Measurements from ENCODE around the gene CCDC192.

CCDC192 gene

DNA sequence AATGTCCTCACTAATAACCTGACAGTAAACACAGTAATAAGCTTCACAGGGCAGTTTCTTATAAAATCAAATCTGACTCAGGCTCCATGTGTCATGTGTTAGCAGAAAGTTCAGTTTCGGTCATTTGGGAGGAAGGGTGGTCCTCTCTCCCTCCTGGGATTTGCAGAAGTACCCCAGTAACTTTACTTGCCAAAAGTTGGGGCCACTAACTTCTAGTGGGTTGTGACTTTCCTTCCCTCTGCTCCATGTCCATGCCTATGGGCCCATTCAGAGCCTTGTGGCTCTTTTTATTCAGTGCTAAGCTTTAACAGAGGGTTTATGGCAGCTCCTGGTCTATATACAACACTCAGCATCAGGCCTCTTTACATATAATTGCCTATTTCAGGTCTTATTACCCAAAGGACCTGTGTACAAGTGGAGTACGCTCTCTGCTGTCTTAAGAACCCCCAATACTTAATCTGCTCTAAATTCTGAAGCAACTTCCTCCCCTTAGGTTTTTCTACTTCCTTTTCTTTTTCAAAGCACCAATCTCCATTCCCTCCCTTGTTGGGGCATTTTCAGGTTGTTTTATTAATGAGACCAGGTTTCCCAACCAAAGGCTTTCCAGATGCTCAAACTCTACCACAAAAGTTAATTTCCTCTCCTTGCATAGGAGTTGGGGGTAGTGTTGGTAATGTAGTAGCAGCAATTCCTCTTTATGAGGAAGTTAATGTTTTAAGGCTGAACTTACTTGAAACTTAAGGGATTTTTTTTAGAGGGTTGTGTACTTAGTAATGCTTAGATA, 107.7 kb downstream of the CCDC192 start:
- no peak overlapping the region for H3K9ac ChIP-seq (ENCODE audit: insufficient read length, low read depth)
- no peaks in the 10 kb centered on the region for H3K27me3 ChIP-seq (ENCODE audit: insufficient read depth, insufficient read length)
- H3K4me1 ChIP-seq (ENCODE audit: insufficient read depth, insufficient read length) = no peaks in the 10 kb centered on the region
- no peak for DNase-seq (ENCODE audit: low read depth, low spot score)
- H3K4me3 ChIP-seq (ENCODE audit: insufficient read length, low read depth) = no peak overlapping the region
- no peaks in the 10 kb centered on the region for H3K36me3 ChIP-seq (ENCODE audit: insufficient read depth, insufficient read length, low read length)
- H3K9me3 ChIP-seq (ENCODE audit: insufficient read depth, low read length) = no peaks in the 10 kb centered on the region
- TF ChIP-seq YY1 (IDR thresholded peaks at IDR 0.05; ENCODE audit: insufficient read depth, insufficient read length) (no peak), ZNF274 (IDR thresholded peaks at IDR 0.05; ENCODE audit: low read depth, low read length) (no peak), SUZ12 (IDR thresholded peaks at IDR 0.05; ENCODE audit: extremely low read depth, insufficient read depth, insufficient read length) (no peak)

DNA sequence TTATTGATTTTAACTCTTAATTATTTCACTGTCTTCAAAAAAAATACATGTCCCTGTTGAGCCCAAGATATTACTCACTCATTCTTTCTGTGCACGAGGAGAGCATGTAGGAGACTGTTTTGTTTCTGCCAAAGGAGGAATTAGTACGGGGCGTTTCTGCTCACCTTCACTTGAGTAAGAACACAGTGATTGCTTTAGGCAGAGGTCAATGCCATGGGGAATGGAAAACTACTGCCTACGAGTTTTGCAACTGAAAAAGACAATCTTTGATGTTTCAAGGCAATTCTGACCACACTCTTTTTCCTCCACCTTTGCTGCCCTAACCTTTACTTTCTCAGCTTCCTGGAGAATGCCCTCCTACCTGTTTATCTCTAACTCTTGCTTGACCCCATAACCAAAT, 109.4 kb downstream of the CCDC192 start:
- no peak for DNase-seq (ENCODE audit: low read depth, low spot score)
- Histone ChIP-seq H3K9ac (ENCODE audit: insufficient read length, low read depth) (no peak overlapping the region), H3K27me3 (ENCODE audit: insufficient read depth, insufficient read length) (no peaks in the 10 kb centered on the region), H3K4me3 (ENCODE audit: insufficient read length, low read depth) (no peak overlapping the region), H3K9me3 (ENCODE audit: insufficient read depth, low read length) (no peaks in the 10 kb centered on the region), H3K4me1 (ENCODE audit: insufficient read depth, insufficient read length) (no peaks in the 10 kb centered on the region), H3K36me3 (ENCODE audit: insufficient read depth, insufficient read length, low read length) (no peaks in the 10 kb centered on the region)
- TF ChIP-seq YY1 (IDR thresholded peaks at IDR 0.05; ENCODE audit: insufficient read depth, insufficient read length) = no peak
- TF ChIP-seq SUZ12 (IDR thresholded peaks at IDR 0.05; ENCODE audit: extremely low read depth, insufficient read depth, insufficient read length) = no peak
- TF ChIP-seq ZNF274 (IDR thresholded peaks at IDR 0.05; ENCODE audit: low read depth, low read length) = no peak

DNA sequence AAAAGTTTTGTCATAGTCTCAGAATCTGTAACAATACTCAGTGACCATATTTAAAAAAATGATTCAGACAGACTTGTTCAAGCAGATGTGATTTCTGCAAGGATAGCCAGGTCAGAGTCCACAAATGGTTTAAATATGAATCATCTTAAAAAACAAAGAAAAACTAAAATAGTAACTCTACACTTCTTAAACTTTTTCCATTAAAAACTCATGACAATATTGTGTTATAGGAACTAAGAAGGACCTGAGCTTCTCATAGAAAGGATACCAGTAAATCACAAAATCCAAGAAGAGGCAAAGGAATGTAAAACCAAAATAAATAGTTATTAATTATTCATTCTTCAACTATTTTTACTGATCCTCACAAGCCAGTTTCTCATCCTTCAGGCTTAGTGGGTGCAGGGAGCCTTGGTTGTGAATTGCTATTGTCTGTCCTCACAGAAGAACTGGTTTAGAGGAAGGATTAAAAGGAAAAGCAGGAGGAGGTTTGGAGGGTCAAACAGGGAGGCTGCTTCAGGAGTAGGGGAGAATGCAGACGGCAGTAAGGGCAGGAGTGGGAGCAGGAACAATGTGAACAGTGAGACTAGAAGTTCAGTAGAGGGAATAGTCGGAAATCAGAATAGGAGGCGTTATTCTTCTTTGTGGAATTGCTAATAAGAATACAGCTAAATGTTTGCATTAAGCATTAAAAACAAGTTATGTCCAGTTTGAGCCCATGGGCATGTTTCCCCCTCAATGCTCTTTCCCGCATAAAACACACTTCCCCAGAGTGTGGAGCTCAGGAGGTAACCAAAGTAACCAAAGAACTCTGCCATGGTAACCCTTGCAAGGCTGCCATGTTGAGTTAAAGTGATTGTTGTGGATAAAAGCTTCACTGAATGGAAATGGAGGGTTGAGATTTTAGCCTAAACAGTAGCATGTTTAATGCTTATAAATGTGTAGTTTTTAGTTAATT, 110.7 kb downstream of the CCDC192 start:
- no peak for TF ChIP-seq YY1 (IDR thresholded peaks at IDR 0.05; ENCODE audit: insufficient read depth, insufficient read length)
- no peak for TF ChIP-seq ZNF274 (IDR thresholded peaks at IDR 0.05; ENCODE audit: low read depth, low read length)
- no peaks in the 10 kb centered on the region for H3K9me3 ChIP-seq (ENCODE audit: insufficient read depth, low read length)
- H3K9ac ChIP-seq (ENCODE audit: insufficient read length, low read depth) = no peak overlapping the region
- H3K4me3 ChIP-seq (ENCODE audit: insufficient read length, low read depth) = no peak overlapping the region
- H3K36me3 ChIP-seq (ENCODE audit: insufficient read depth, insufficient read length, low read length) = no peaks in the 10 kb centered on the region
- H3K4me1 ChIP-seq (ENCODE audit: insufficient read depth, insufficient read length) = no peaks in the 10 kb centered on the region
- H3K27me3 ChIP-seq (ENCODE audit: insufficient read depth, insufficient read length) = no peaks in the 10 kb centered on the region
- DNase-seq (ENCODE audit: low read depth, low spot score) = no peak

DNA sequence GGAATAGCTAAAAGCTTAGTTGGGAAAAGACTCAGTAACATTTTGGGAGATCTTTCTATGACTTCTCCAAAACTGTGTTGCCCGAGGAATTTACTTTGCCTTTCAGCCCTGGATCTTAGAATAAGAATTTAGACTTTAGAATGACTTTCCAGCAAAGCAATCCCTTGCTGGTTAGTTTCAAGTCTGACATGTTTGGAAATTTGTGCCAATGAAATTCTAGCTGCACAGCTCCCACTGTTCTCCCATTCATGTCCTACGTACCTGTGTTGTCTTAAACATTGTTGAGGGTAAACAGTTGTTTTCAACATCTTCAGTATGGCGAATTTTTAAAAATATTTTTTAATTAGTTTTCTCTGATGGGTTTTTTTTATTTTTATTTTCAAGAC, 111.4 kb downstream of the CCDC192 start:
- TF ChIP-seq ZNF274 (IDR thresholded peaks at IDR 0.05; ENCODE audit: low read depth, low read length) (no peak), SUZ12 (IDR thresholded peaks at IDR 0.05; ENCODE audit: extremely low read depth, insufficient read depth, insufficient read length) (no peak), YY1 (IDR thresholded peaks at IDR 0.05; ENCODE audit: insufficient read depth, insufficient read length) (no peak)
- H3K36me3 ChIP-seq (ENCODE audit: insufficient read depth, insufficient read length, low read length) = no peaks in the 10 kb centered on the region
- H3K4me3 ChIP-seq (ENCODE audit: insufficient read length, low read depth) = no peak overlapping the region
- H3K9me3 ChIP-seq (ENCODE audit: insufficient read depth, low read length) = no peaks in the 10 kb centered on the region
- H3K27me3 ChIP-seq (ENCODE audit: insufficient read depth, insufficient read length) = no peaks in the 10 kb centered on the region
- DNase-seq (ENCODE audit: low read depth, low spot score) = no peak
- H3K4me1 ChIP-seq (ENCODE audit: insufficient read depth, insufficient read length) = no peaks in the 10 kb centered on the region
- no peak overlapping the region for H3K9ac ChIP-seq (ENCODE audit: insufficient read length, low read depth)

DNA sequence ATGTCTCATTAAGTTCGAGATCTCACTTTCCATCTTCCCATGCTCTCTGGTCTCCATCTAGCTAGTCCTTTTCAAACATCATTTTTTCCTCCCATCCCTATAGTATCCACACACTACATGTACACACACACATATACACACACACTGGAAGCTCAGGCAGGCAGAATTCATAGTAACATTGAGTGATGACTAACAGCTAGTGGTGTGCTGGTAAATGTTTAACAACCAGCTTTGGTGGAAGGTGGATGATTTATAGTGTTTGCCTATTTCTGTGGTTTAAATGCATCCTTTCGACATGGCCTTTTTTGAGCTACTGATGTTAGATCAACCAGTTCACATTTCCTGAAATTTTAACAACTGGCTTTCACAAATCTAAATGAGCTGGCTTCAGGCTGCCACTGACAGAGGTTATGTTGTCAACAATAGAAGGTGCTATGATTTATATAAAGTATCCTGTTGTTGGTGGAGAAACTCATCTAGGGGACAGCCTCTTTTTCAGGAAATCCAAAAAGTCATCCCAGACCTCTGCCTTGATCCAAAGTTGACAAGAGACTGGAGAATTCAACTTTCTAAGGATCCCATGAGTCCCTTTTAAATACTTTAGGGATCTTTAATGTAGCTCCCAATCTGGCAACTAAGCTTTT, 117.8 kb downstream of the CCDC192 start:
- H3K4me3 ChIP-seq (ENCODE audit: insufficient read length, low read depth) = no peak overlapping the region
- H3K9ac ChIP-seq (ENCODE audit: insufficient read length, low read depth) = no peak overlapping the region
- no peak for TF ChIP-seq SUZ12 (IDR thresholded peaks at IDR 0.05; ENCODE audit: extremely low read depth, insufficient read depth, insufficient read length)
- no peaks in the 10 kb centered on the region for H3K4me1 ChIP-seq (ENCODE audit: insufficient read depth, insufficient read length)
- no peak for DNase-seq (ENCODE audit: low read depth, low spot score)
- no peaks in the 10 kb centered on the region for H3K27me3 ChIP-seq (ENCODE audit: insufficient read depth, insufficient read length)
- H3K36me3 ChIP-seq (ENCODE audit: insufficient read depth, insufficient read length, low read length) = no peaks in the 10 kb centered on the region
- H3K9me3 ChIP-seq (ENCODE audit: insufficient read depth, low read length) = no peaks in the 10 kb centered on the region

DNA sequence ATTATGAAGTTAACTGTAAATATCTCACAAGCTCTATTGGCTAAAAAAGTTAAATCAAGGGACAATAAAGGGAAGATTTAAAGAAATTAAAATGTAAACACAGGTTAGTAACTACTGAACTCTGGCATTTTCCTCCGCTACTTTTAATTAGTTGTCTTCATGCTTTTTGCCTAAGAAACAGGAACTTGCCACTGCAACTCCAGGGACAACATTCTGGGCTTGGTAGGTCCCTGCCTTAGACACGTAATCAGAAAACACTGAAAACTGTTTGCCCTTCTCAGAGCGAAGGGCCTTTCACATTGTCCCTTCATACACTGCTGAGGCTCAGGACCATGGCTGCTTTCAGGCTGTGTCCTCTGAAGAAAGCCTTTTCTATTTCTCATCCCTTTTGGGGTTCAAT, 118.7 kb downstream of the CCDC192 start:
- H3K4me1 ChIP-seq (ENCODE audit: insufficient read depth, insufficient read length) = no peaks in the 10 kb centered on the region
- H3K9me3 ChIP-seq (ENCODE audit: insufficient read depth, low read length) = no peaks in the 10 kb centered on the region
- TF ChIP-seq YY1 (IDR thresholded peaks at IDR 0.05; ENCODE audit: insufficient read depth, insufficient read length) = no peak
- TF ChIP-seq SUZ12 (IDR thresholded peaks at IDR 0.05; ENCODE audit: extremely low read depth, insufficient read depth, insufficient read length) = no peak
- no peak for TF ChIP-seq ZNF274 (IDR thresholded peaks at IDR 0.05; ENCODE audit: low read depth, low read length)
- H3K4me3 ChIP-seq (ENCODE audit: insufficient read length, low read depth) = no peak overlapping the region
- H3K9ac ChIP-seq (ENCODE audit: insufficient read length, low read depth) = no peak overlapping the region
- H3K27me3 ChIP-seq (ENCODE audit: insufficient read depth, insufficient read length) = no peaks in the 10 kb centered on the region
- DNase-seq (ENCODE audit: low read depth, low spot score) = no peak
- no peaks in the 10 kb centered on the region for H3K36me3 ChIP-seq (ENCODE audit: insufficient read depth, insufficient read length, low read length)

DNA sequence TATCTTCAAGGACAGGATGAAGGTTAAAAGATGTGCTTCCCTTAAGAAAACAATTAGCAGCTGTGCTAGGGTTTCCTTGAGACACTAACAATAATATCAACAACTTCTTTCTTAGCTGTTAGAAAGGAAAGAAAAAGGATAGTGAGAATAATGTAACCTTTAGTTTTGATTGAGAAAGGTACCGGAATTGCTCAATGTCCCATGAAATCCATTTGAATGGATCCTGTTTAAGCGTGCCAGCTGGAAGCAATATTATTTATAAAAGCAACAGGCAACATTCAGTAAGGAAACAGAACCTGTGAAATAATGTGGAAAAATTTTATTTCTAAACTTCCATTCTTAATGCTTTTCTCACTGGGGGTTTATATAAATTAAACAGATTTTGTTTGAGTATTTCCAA, 120.9 kb downstream of the CCDC192 start:
- no peaks in the 10 kb centered on the region for H3K27me3 ChIP-seq (ENCODE audit: insufficient read depth, insufficient read length)
- no peak for TF ChIP-seq SUZ12 (IDR thresholded peaks at IDR 0.05; ENCODE audit: extremely low read depth, insufficient read depth, insufficient read length)
- TF ChIP-seq ZNF274 (IDR thresholded peaks at IDR 0.05; ENCODE audit: low read depth, low read length) = no peak
- no peak for TF ChIP-seq YY1 (IDR thresholded peaks at IDR 0.05; ENCODE audit: insufficient read depth, insufficient read length)
- no peak for DNase-seq (ENCODE audit: low read depth, low spot score)
- H3K4me1 ChIP-seq (ENCODE audit: insufficient read depth, insufficient read length) = no peaks in the 10 kb centered on the region
- no peak overlapping the region for H3K9ac ChIP-seq (ENCODE audit: insufficient read length, low read depth)
- no peak overlapping the region for H3K4me3 ChIP-seq (ENCODE audit: insufficient read length, low read depth)
- no peaks in the 10 kb centered on the region for H3K9me3 ChIP-seq (ENCODE audit: insufficient read depth, low read length)
- H3K36me3 ChIP-seq (ENCODE audit: insufficient read depth, insufficient read length, low read length) = no peaks in the 10 kb centered on the region

Data from NT2/D1 (cell line).